Daoy (cell line): ENCODE results near the gene VEGFD. TPM values are rescaled to one million over a fixed set of nuclear protein-coding genes. Genes with fewer than 3 reads are reported as not detected.
"Not testable (repeated sequence)": the region's sequence is repeated elsewhere in the genome, so short reads cannot be mapped to it uniquely, and the experiment has no call there.

ENCODE experiments used
- DNase-seq: peaks from one replicate; pipeline ENCODE4 v3.0.0-alpha.2; 2015; ENCODE audit warnings: low read depth
- total RNA-seq: library from RNA; depleted of rRNA; stranded (reverse); fragments of >200 nt; shearing (Covaris generic); gene quantifications from 2 replicates; pipeline ENCODE4 v1.2.3, GENCODE V29; 2014; rRNA removed

The VEGFD gene
- total RNA-seq, 1 experiment from 2014 or later, result 1.1 TPM

- DNase-seq, result not testable (repeated sequence)
These were observed 78.3 kb downstream of the VEGFD start for GRCh38 chrX:15305899-15306298.

- peak; percentile 16 for DNase-seq
These were observed 82.3 kb downstream of the VEGFD start for GRCh38 chrX:15301924-15302323.

- DNase-seq, result peak; percentile 2
These were observed 84.0 kb downstream of the VEGFD start for GRCh38 chrX:15299941-15300851.

GRCh38 chrX:15298780-15299179, 85.4 kb downstream of the VEGFD start:
- no peak for DNase-seq

GRCh38 chrX:15298201-15298600, 86.0 kb downstream of the VEGFD start:
- no peak for DNase-seq

Other genes with a start within 250 kb of the VEGFD start
- gene ASB9, start 114.3 kb downstream of the VEGFD start, total RNA-seq, result 4.5 and 4.8 TPM in 2 replicates
- gene ASB11, start 68.8 kb downstream of the VEGFD start, total RNA-seq, result not detected in 2 replicates
- 11.7 and 22.3 TPM in 2 replicates for gene PIGA, start 48.9 kb downstream of the VEGFD start, total RNA-seq
- gene PIR, start 108.9 kb upstream of the VEGFD start, total RNA-seq, result 42.0 and 44.9 TPM in 2 replicates
- 0.06 TPM in 1 of 2 replicates, not detected in the other for gene BMX, start 116.4 kb upstream of the VEGFD start, total RNA-seq
- gene ACE2, start 216.5 kb upstream of the VEGFD start, total RNA-seq, result 1.3 TPM in 1 of 2 replicates, not detected in the other